HepG2 (cell line): Measurements from ENCODE around the gene SFMBT1. TPM values are rescaled to one million over a fixed set of nuclear protein-coding genes. Genes with fewer than 3 reads are reported as not detected.

ENCODE experiments used
- ATAC-seq: fragments of 200-7000 bp; cut with Tn5 transposase; 3 replicates; pipeline ENCODE4 v1.9.1; 2020; ENCODE audit warnings: mild to moderate bottlenecking, moderate library complexity
- BruUV-seq: library from RNA; stranded (reverse); fragments of 400-500 nt; replicated peaks from 2 replicates; lab custom pipeline; 2021; lab: Mats Ljungman, UMichigan
- CTCF ChIA-PET: fragments of 300-600 bp; formaldehyde crosslinking; extraction: SDS; loops from one replicate; lab custom pipeline; 2021; ENCODE audit warnings: low total read pairs, inconsistent platforms, low intra/inter-chr PET ratio; lab: Yijun Ruan, JAX
- POLR2A ChIA-PET: fragments of 350-600 bp; sonication (Branson Sonifier 250); formaldehyde crosslinking; loops from one replicate; lab custom pipeline; 2020; ENCODE audit warnings: antibody characterized with exemption, inconsistent platforms; lab: Yijun Ruan, JAX
- DNase-seq: peaks from one replicate; pipeline ENCODE4 v3.0.0-alpha.2; 2015; ENCODE audit warnings: low spot score
- FAIRE-seq: peaks from 3 replicates; lab custom pipeline; 2011; peaks lifted over from hg19 to GRCh38; lab: Jason Lieb, UNC
- H2AFZ ChIP-seq: one replicate; pipeline ENCODE4 v1.6.1; 2011; ENCODE audit warnings: low read length, inconsistent platforms
- H3K27ac ChIP-seq: fragments of 300-600 bp; 3 replicates; pipeline ENCODE4 v1.8.0; 2011; ENCODE audit warnings: mixed run types, mild to moderate bottlenecking, mixed read lengths, low read length, inconsistent platforms; ENCODE audit not compliant: insufficient read depth; ENCODE audit errors: extremely low read length
- H3K27me3 ChIP-seq, 2 experiments: fragments of 200-600 bp in 1 of 2; 2 replicates in 1 of 2; 3 replicates in 1 of 2; pipeline versions ENCODE4 v1.6.0 to v1.8.0; 2011; ENCODE audit warnings: low read length in 2 of 2, mild to moderate bottlenecking in 2 of 2, moderate library complexity in 2 of 2, inconsistent platforms in 1 of 2; ENCODE audit not compliant: insufficient read depth in 2 of 2, control insufficient read depth in 1 of 2
- H3K36me3 ChIP-seq, 2 experiments: fragments of 200-600 bp in 1 of 2; replicated peaks in 1 of 2; 2 replicates in 1 of 2; 3 replicates in 1 of 2; pipeline versions ENCODE4 v1.5.1 to v1.8.0; 2011; ENCODE audit warnings: low read length in 2 of 2, inconsistent platforms in 1 of 2; ENCODE audit not compliant: insufficient read depth in 2 of 2, control insufficient read depth in 1 of 2
- H3K4me1 ChIP-seq: 2 replicates; pipeline ENCODE4 v1.5.1; 2012; ENCODE audit warnings: low read length, inconsistent platforms; ENCODE audit not compliant: insufficient read depth
- H3K4me2 ChIP-seq: 2 replicates; pipeline ENCODE4 v1.6.0; 2011; ENCODE audit warnings: low read depth, low read length, inconsistent platforms
- H3K4me3 ChIP-seq, 3 experiments: fragments of 200-600 bp in 1 of 3; sonication (generic), shearing (Covaris generic) in 1 of 3; replicated peaks in 1 of 3; 2 replicates each; pipeline ENCODE4 v1.5.1; 2011 to 2016; ENCODE audit warnings: low read length in 3 of 3, inconsistent platforms in 2 of 3, low read depth in 2 of 3, mild to moderate bottlenecking in 2 of 3, control low read depth in 1 of 3, mixed read lengths in 1 of 3; ENCODE audit not compliant: insufficient read depth in 1 of 3
- H3K79me2 ChIP-seq: one replicate; pipeline ENCODE4 v1.6.1; 2011; ENCODE audit warnings: low read length, inconsistent platforms; ENCODE audit not compliant: insufficient read depth
- H3K9ac ChIP-seq: 2 replicates; pipeline ENCODE4 v1.6.0; 2011; ENCODE audit warnings: mild to moderate bottlenecking, low read depth, low read length, inconsistent platforms; ENCODE audit not compliant: insufficient read depth
- H3K9me3 ChIP-seq: 2 replicates; pipeline ENCODE4 v1.5.1; 2012; ENCODE audit warnings: mild to moderate bottlenecking, low read length
- H4K20me1 ChIP-seq: 2 replicates; pipeline ENCODE4 v1.6.0; 2011; ENCODE audit warnings: inconsistent platforms, mild to moderate bottlenecking, low read length, moderate library complexity; ENCODE audit not compliant: insufficient read depth
- AFF4 ChIP-seq: sonication (generic); formaldehyde crosslinking; IDR thresholded peaks from 2 replicates; pipeline ENCODE4 v1.4.0; 2020; ENCODE audit warnings: missing genetic modification reagents
- ATAD3A ChIP-seq: sonication (generic); formaldehyde crosslinking; IDR thresholded peaks from 2 replicates; pipeline ENCODE4 v1.4.0; 2020; ENCODE audit warnings: missing genetic modification reagents
- DPF2 ChIP-seq: sonication (generic); formaldehyde crosslinking; IDR thresholded peaks from 2 replicates; pipeline ENCODE4 v1.4.0; 2020; ENCODE audit warnings: mild to moderate bottlenecking, low read depth, missing genetic modification reagents, borderline replicate concordance
- DRAP1 ChIP-seq: IDR thresholded peaks from 2 replicates; pipeline ENCODE4 v1.6.1; 2016; ENCODE audit warnings: missing genetic modification reagents, missing compliant biosample characterization
- ETV6 ChIP-seq: sonication (generic); formaldehyde crosslinking; conservative IDR thresholded peaks from 2 replicates; pipeline ENCODE4 v1.4.0; 2020; ENCODE audit warnings: missing genetic modification reagents
- FIP1L1 ChIP-seq: fragments of 200-400 bp; formaldehyde crosslinking; IDR thresholded peaks from 2 replicates; pipeline ENCODE4 v1.6.1; 2018; ENCODE audit warnings: low read depth, mild to moderate bottlenecking, low read length, moderate library complexity, borderline replicate concordance; ENCODE audit not compliant: insufficient read depth
- FOXA1 ChIP-seq, 2 experiments: fragments of 450-650 bp in 1 of 2; sonication (generic) in 1 of 2; formaldehyde crosslinking in 1 of 2; IDR thresholded peaks; 2 replicates each; pipeline versions ENCODE4 v1.4.0 to v1.6.1; 2016 to 2020; ENCODE audit warnings: missing genetic modification reagents in 1 of 2
- KLF9 ChIP-seq: IDR thresholded peaks from 2 replicates; pipeline ENCODE4 v1.6.1; 2016; ENCODE audit warnings: low read depth
- SIN3B ChIP-seq: fragments of 150-350 bp; IDR thresholded peaks from 2 replicates; pipeline ENCODE4 v1.6.1; 2014; ENCODE audit warnings: low read length
- SNAPC5 ChIP-seq: sonication (generic); formaldehyde crosslinking; IDR thresholded peaks from 2 replicates; pipeline ENCODE4 v1.8.1; 2023; ENCODE audit warnings: mild to moderate bottlenecking, missing genetic modification reagents, borderline replicate concordance
- ZNF230 ChIP-seq: sonication (generic); formaldehyde crosslinking; IDR thresholded peaks from 2 replicates; pipeline ENCODE4 v1.4.0; 2020; ENCODE audit warnings: mild to moderate bottlenecking, missing genetic modification reagents
- ZNF501 ChIP-seq: sonication (generic); formaldehyde crosslinking; IDR thresholded peaks from 2 replicates; pipeline ENCODE4 v1.5.1; 2020; ENCODE audit warnings: mild to moderate bottlenecking, moderate library complexity, missing genetic modification reagents
- ZNF770 ChIP-seq: sonication (generic); formaldehyde crosslinking; IDR thresholded peaks from 2 replicates; pipeline ENCODE4 v1.5.0; 2020; ENCODE audit warnings: mild to moderate bottlenecking, missing genetic modification reagents
- ZUFSP ChIP-seq: sonication (generic); formaldehyde crosslinking; IDR thresholded peaks from 2 replicates; pipeline ENCODE4 v1.9.0; 2021; ENCODE audit warnings: missing genetic modification reagents, mild to moderate bottlenecking, borderline replicate concordance
- WGBS: methylation state at CpG from one replicate; pipeline ENCODE4 v1.1.6; 2017; ENCODE audit warnings: low lambda C conversion rate; 5-methylcytosine and 5-hydroxymethylcytosine counted together
- in situ Hi-C: cut with HindIII; loops from 2 replicates; pipeline ENCODE4 v1.10.0; 2017; ENCODE audit warnings: low pct_unique_long_range_greater_than_20kb; ENCODE audit not compliant: extremely low pct_ligation_motif_present
- intact Hi-C: fragments of 100-400 bp; cut with micrococcal nuclease; formaldehyde crosslinking; loops from one replicate; pipeline ENCODE4 v1.10.0; 2022; ENCODE audit not compliant: unreplicated experiment
- polyA plus RNA-seq, 8 experiments: library from polyadenylated mRNA; depleted of rRNA in 3 of 8; stranded (reverse) in 7 of 8; unstranded in 1 of 8; fragments of >200 nt; fragmentation: Illumina TruSeq in 4 of 8; extraction: Trizol in 4 of 8; gene quantifications; 2 replicates each; pipeline versions ENCODE4 v1.2.1 to v1.2.3, GENCODE V29; 2011 to 2016; ENCODE audit warnings: low read depth in 4 of 8, missing spikeins in 1 of 8, mixed read lengths in 1 of 8; ENCODE audit not compliant: insufficient read depth in 1 of 8
- total RNA-seq, 5 experiments: library from RNA; depleted of rRNA; stranded (reverse); fragments of >200 nt; fragmentation: Illumina TruSeq; extraction: Trizol; gene quantifications; 2 replicates each; pipeline ENCODE4 v1.2.3, GENCODE V29; 2016; ENCODE audit warnings: low read depth in 1 of 5

Gene SFMBT1
- total and polyA plus RNA-seq, 2 of the 13 experiments (the other 11 are each of a cell fraction or from before 2014, with no cell fraction given) = 3.8 to 12.8 TPM

GRCh38 chr3:52881871-52882270 lies 164.0 kb downstream of the SFMBT1 start:
- Histone ChIP-seq H3K9me3 (no peaks in the 10 kb centered on the region), H4K20me1 (no peaks in the 10 kb centered on the region), H3K4me1 (no peaks in the 10 kb centered on the region), H3K9ac (no peak overlapping the region), H3K4me3 (no peak overlapping the region), H3K36me3 (0 out of 5 replicates have a peak, but pooled peaks cover 0 to 3% of the 10 kb centered on the region in 2 experiments), H2AFZ (no peak overlapping the region), H3K27ac (no peak overlapping the region), H3K79me2 (no peaks in the 10 kb centered on the region)
- in situ Hi-C loops = no loop called here
- POLR2A ChIA-PET = no interaction called here
- DNase-seq = no peak
- CTCF ChIA-PET = no interaction called here
- WGBS = 90% methylated on average over 3 of the region's 4 CpGs
- FAIRE-seq = no peak
- TF ChIP-seq ZUFSP (CRISPR knock-in tag) (no peak), SIN3B (no peak), DRAP1 (CRISPR knock-in tag) (no peak), DPF2 (CRISPR knock-in tag) (no peak), ETV6 (CRISPR knock-in tag) (no peak), ZNF770 (CRISPR knock-in tag) (no peak), ATAD3A (no peak), SNAPC5 (no peak), ZNF501 (CRISPR knock-in tag) (no peak), FOXA1 (IDR thresholded peaks at IDR 0.05) (no peak), FOXA1 (CRISPR knock-in tag; IDR thresholded peaks at IDR 0.05) (no peak), AFF4 (CRISPR knock-in tag) (no peak), ZNF230 (no peak), FIP1L1 (no peak), KLF9 (no peak)
- TF ChIP-seq, all 625 proteins: peak for 0
- no peaks in the 10 kb centered on the region for H3K27me3 ChIP-seq
- ATAC-seq = no peak
- H3K4me2 ChIP-seq = no peak overlapping the region
- BruUV-seq = no TSS peak
- intact Hi-C loops = no loop called here
